HG03571 (cell line): ENCODE data around the gene RIT1.

Source experiments
- ATAC-seq: cut with Tn5 transposase; IDR thresholded peaks from one replicate; pipeline ENCODE4 v1.9.1; 2021; ENCODE audit not compliant: unreplicated experiment

Gene RIT1

GRCh38 chr1:155859234-155859829 is 51.8 kb downstream of the RIT1 start, which contains the start of gene SYT11:
SYT11 (plus strand) TSS chr1:155859567; CDS start chr1:155859762, 195 bp downstream.
- peak; percentile 56 for ATAC-seq

- ATAC-seq, result no peak
These were observed 52.3 kb downstream of the RIT1 start for GRCh38 chr1:155858800-155859233.

- peak; percentile 45 for ATAC-seq
These were observed 53.9 kb downstream of the RIT1 start, which contains the start of gene GON4L for GRCh38 chr1:155856975-155857930. GON4L (minus strand) TSS chr1:155857214; CDS start chr1:155853780, 3,434 bp downstream.

- ATAC-seq, result no peak
These were observed 54.7 kb downstream of the RIT1 start for GRCh38 chr1:155856257-155856974.

GRCh38 chr1:155850345-155850744 is 60.8 kb downstream of the RIT1 start:
- no peak for ATAC-seq

GRCh38 chr1:155847823-155848529 is 63.2 kb downstream of the RIT1 start:
- no peak for ATAC-seq
